ENCODE results near the gene PRR23E.

Gene PRR23E

GRCh38 chr3:127165694-127166485 lies 27.0 kb upstream of the PRR23E start:
- H3K9ac ChIP-seq (ENCODE audit: low read length), result no peak overlapping the region
- no peaks in the 10 kb centered on the region for H3K4me1 ChIP-seq (ENCODE audit: control insufficient read depth, insufficient read depth, low read length)
- H3K9me3 ChIP-seq (ENCODE audit: control insufficient read depth, low read length), result peaks cover 3% of the 10 kb centered on the region
- H3K36me3 ChIP-seq (ENCODE audit: control insufficient read depth, insufficient read depth, low read length, severe bottlenecking), result no peaks in the 10 kb centered on the region
- H3K27me3 ChIP-seq (replicated peaks; ENCODE audit: control insufficient read depth, insufficient read depth, low read length), result peaks cover 57% of the 10 kb centered on the region
- DNase-seq (ENCODE audit: low read depth), result no peak
- no peak overlapping the region for H3K4me3 ChIP-seq (ENCODE audit: low read length)

DNA sequence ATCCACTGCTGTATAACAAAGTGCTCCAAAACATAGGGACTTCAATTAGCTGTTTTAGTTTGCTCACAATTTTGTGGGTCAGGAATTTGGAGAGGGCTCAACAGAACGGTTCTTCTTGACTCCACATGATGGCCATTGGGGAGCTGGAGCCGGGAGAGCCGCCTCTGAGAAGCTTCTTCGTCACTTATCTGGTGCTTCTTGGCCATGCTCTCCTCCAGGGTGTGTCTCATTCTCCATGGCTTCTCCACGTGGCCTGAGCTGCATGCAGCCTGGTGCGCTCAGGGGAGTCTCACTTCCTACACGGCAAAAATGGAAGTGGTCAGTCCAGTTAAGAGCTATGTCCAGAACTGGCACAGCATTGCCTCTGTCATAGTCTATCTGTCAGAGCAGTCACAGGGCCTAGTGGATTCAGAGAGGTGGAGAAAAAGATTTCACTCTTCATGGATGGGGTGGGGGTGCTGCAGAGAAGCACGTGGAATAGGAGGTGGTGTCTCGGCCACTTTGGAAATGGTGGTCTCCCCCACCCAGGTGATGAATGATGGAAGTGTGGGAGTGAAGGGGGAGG lies 26.3 kb upstream of the PRR23E start:
- Histone ChIP-seq H3K9me3 (ENCODE audit: control insufficient read depth, low read length) (peaks cover 3% of the 10 kb centered on the region), H3K27me3 (replicated peaks; ENCODE audit: control insufficient read depth, insufficient read depth, low read length) (peaks cover 60% of the 10 kb centered on the region), H3K4me1 (ENCODE audit: control insufficient read depth, insufficient read depth, low read length) (no peaks in the 10 kb centered on the region), H3K9ac (ENCODE audit: low read length) (no peak overlapping the region), H3K36me3 (ENCODE audit: control insufficient read depth, insufficient read depth, low read length, severe bottlenecking) (no peaks in the 10 kb centered on the region), H3K4me3 (ENCODE audit: low read length) (no peak overlapping the region)
- no peak for DNase-seq (ENCODE audit: low read depth)

DNA sequence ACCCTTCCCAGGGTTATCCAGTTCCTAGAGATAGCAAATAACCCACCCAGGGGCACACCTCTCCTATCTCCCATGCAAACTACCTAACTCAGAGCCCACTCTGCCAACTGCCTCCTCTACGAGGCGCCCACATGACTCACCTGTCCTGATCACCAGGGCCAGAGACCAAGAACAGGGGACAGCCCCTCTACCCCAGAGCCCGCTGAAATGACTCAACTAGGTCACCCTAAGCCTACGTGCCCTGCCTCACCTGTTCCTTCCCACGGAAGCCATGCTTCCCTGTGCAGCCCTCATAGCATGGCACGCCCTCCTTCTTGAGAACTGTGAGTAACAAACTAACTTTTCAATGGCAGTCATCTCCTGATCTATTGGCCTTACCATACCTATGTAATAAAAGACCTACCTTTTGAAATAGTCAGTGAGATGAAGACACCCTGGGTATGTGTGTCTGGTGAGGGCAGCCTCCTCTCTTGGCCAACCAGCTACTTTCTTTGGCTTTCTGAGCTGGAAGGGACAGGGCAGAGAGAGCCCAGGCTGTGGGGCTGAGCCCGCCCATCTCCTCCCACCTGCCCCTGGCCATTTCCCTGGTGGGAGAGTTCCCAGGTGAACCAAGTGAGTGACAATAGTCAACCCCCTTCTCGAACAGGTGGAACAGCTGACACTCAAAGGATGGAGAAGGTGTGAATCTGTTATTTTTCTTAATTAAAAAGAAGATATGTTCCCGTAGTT lies 25.5 kb upstream of the PRR23E start:
- peaks cover 3% of the 10 kb centered on the region for H3K9me3 ChIP-seq (ENCODE audit: control insufficient read depth, low read length)
- no peak overlapping the region for H3K9ac ChIP-seq (ENCODE audit: low read length)
- no peaks in the 10 kb centered on the region for H3K4me1 ChIP-seq (ENCODE audit: control insufficient read depth, insufficient read depth, low read length)
- H3K36me3 ChIP-seq (ENCODE audit: control insufficient read depth, insufficient read depth, low read length, severe bottlenecking), result no peaks in the 10 kb centered on the region
- no peak for DNase-seq (ENCODE audit: low read depth)
- no peak overlapping the region for H3K4me3 ChIP-seq (ENCODE audit: low read length)
- peaks cover 62% of the 10 kb centered on the region for H3K27me3 ChIP-seq (replicated peaks; ENCODE audit: control insufficient read depth, insufficient read depth, low read length)

- Histone ChIP-seq H3K9me3 (ENCODE audit: control insufficient read depth, low read length) (peaks cover 3% of the 10 kb centered on the region), H3K9ac (ENCODE audit: low read length) (no peak overlapping the region), H3K36me3 (ENCODE audit: control insufficient read depth, insufficient read depth, low read length, severe bottlenecking) (no peaks in the 10 kb centered on the region), H3K4me1 (ENCODE audit: control insufficient read depth, insufficient read depth, low read length) (peaks cover 7% of the 10 kb centered on the region), H3K27me3 (replicated peaks; ENCODE audit: control insufficient read depth, insufficient read depth, low read length) (peaks cover 57% of the 10 kb centered on the region), H3K4me3 (ENCODE audit: low read length) (no peak overlapping the region)
- no peak for DNase-seq (ENCODE audit: low read depth)
Measured at GRCh38 chr3:127168271-127168670, 24.7 kb upstream of the PRR23E start.

DNA sequence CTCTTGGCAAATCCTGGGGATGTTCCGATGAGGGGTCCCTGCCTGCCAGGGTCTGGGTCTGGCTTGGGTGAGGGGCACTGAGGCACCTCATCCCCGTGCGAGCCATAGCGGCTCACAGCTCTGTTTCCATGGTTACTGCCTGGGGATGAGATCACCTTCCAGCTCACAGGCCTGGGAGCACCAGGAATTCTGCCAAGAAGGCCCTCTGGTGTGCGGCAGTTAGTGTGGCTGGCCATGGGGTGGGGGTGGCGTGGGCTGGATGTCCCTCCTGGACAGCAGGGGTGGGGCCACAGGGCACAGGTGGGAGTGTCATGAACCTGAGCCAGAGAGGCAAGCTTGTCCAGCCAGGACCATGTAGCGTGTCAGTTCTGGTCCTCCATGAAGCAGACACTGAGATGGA lies 22.1 kb upstream of the PRR23E start:
- Histone ChIP-seq H3K9ac (ENCODE audit: low read length) (no peak overlapping the region), H3K4me1 (ENCODE audit: control insufficient read depth, insufficient read depth, low read length) (peaks cover 8% of the 10 kb centered on the region), H3K4me3 (ENCODE audit: low read length) (no peak overlapping the region), H3K36me3 (ENCODE audit: control insufficient read depth, insufficient read depth, low read length, severe bottlenecking) (no peaks in the 10 kb centered on the region), H3K27me3 (replicated peaks; ENCODE audit: control insufficient read depth, insufficient read depth, low read length) (peaks cover 56% of the 10 kb centered on the region), H3K9me3 (ENCODE audit: control insufficient read depth, low read length) (peaks cover 3% of the 10 kb centered on the region)
- peak; percentile 49 for DNase-seq (ENCODE audit: low read depth)

GRCh38 chr3:127171320-127171719 lies 21.6 kb upstream of the PRR23E start:
- no peak for DNase-seq (ENCODE audit: low read depth)
- H3K4me1 ChIP-seq (ENCODE audit: control insufficient read depth, insufficient read depth, low read length), result peaks cover 8% of the 10 kb centered on the region
- H3K36me3 ChIP-seq (ENCODE audit: control insufficient read depth, insufficient read depth, low read length, severe bottlenecking), result no peaks in the 10 kb centered on the region

DNA sequence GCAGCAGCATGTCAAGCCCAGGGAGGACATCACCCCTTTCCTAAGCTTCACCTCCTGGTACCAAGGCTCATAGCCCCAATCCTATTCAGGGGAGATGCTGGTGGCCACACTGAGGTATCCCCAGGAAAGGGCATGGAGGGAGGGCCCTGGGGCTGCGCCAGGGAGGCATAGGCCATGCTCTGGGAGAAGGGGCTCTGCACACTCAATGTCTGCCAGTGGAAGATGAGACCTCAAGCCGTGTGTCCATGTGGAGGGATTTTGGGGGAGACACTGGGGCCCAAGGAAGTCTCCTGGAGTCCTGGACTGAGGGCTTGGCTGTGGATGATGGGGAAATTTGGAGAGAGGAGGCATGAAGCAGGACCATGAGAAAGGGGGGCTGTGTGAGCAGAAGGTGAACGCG lies 21.2 kb upstream of the PRR23E start:
- H3K36me3 ChIP-seq (ENCODE audit: control insufficient read depth, insufficient read depth, low read length, severe bottlenecking), result no peaks in the 10 kb centered on the region
- H3K4me1 ChIP-seq (ENCODE audit: control insufficient read depth, insufficient read depth, low read length), result peaks cover 8% of the 10 kb centered on the region

More at GRCh38 chr3:127171320-127171719, 21.6 kb upstream of the PRR23E start:
- Histone ChIP-seq H3K27me3 (replicated peaks; ENCODE audit: control insufficient read depth, insufficient read depth, low read length) (peaks cover 56% of the 10 kb centered on the region), H3K4me3 (ENCODE audit: low read length) (no peak overlapping the region), H3K9ac (ENCODE audit: low read length) (no peak overlapping the region), H3K9me3 (ENCODE audit: control insufficient read depth, low read length) (peaks cover 3% of the 10 kb centered on the region)

GRCh38 chr3:127172211-127172610 lies 20.7 kb upstream of the PRR23E start:
- no peaks in the 10 kb centered on the region for H3K36me3 ChIP-seq (ENCODE audit: control insufficient read depth, insufficient read depth, low read length, severe bottlenecking)
- H3K4me3 ChIP-seq (ENCODE audit: low read length), result no peak overlapping the region
- peaks cover 8% of the 10 kb centered on the region for H3K9me3 ChIP-seq (ENCODE audit: control insufficient read depth, low read length)
- H3K9ac ChIP-seq (ENCODE audit: low read length), result no peak overlapping the region
- H3K4me1 ChIP-seq (ENCODE audit: control insufficient read depth, insufficient read depth, low read length), result peaks cover 8% of the 10 kb centered on the region
- peaks cover 49% of the 10 kb centered on the region for H3K27me3 ChIP-seq (replicated peaks; ENCODE audit: control insufficient read depth, insufficient read depth, low read length)
- DNase-seq (ENCODE audit: low read depth), result no peak

More for the DNA sequence above, 21.2 kb upstream of the PRR23E start:
- no peak overlapping the region for H3K4me3 ChIP-seq (ENCODE audit: low read length)
- H3K27me3 ChIP-seq (replicated peaks; ENCODE audit: control insufficient read depth, insufficient read depth, low read length), result peaks cover 53% of the 10 kb centered on the region
- no peak overlapping the region for H3K9ac ChIP-seq (ENCODE audit: low read length)
- no peak for DNase-seq (ENCODE audit: low read depth)
- H3K9me3 ChIP-seq (ENCODE audit: control insufficient read depth, low read length), result peaks cover 3% of the 10 kb centered on the region

DNA sequence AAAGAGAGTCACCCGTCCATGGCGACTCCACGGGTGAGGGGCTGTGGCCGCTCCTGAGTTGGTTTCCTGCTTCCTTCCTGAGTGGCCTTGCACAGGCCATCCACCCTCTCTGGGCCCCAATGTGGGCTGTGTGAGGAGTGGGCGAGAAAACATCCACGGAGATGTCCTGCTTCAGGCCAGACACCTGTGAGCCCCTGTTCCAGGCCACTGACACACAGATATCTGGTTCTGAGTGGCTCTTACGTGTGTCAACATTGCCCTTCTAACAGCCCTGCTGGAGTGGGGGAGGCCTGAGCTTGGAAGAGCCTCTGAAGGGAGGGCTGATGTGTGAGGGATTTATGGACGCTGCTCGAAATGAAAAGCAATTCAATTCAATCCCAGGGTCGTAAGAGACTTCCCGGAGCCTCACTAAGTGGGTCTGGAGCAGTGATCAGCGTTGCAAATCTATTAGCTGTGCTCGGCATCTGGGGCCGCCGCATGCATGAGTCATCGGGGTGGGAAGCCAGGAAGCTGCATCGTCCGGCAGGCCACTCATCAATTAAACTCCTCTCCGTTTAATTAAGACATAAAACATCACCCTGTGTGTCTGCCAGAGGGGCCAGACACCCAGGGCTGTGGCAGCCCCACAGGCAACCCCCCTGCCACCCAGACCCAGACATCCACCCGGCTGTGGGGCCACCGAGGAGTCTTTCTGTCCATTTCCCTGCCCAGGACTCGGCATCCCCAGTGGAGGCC lies 20.0 kb upstream of the PRR23E start:
- peak; percentile 79 for DNase-seq (ENCODE audit: low read depth)
- H3K4me1 ChIP-seq (ENCODE audit: control insufficient read depth, insufficient read depth, low read length), result peaks cover 8% of the 10 kb centered on the region

DNA sequence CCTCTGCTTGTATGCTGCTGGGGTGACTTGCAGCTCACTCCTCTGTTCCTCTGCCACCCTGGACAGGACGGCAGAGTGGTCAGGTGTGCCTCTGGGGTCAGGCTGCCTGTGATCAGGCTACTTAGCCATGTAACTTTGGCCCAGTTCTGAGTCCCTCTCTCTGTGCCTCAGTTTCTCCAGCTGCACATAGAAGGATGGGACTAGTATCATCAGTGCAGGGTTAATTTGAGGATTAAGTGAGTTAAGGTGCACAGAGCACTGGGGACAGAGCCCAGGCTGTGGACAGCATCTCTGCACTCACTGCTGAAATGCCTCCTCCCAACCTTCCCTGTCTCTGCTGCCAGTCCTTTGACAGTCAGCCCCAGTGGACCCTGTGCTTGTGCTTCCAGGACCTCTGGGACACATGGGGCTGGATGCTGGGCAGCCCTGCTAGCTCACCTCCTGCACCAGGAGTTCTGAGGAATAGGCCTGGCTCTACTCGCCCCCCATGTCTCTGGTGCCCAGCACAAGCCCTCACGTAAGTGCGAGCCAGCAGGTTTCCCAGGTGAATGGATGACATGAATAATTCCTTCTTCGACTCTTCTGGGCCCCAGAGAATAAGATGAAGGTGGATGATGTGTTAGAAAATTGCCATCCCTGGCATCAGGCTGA lies 19.3 kb upstream of the PRR23E start:
- no peak for DNase-seq (ENCODE audit: low read depth)
- Histone ChIP-seq H3K9me3 (ENCODE audit: control insufficient read depth, low read length) (peaks cover 7% of the 10 kb centered on the region), H3K9ac (ENCODE audit: low read length) (no peak overlapping the region), H3K36me3 (ENCODE audit: control insufficient read depth, insufficient read depth, low read length, severe bottlenecking) (no peaks in the 10 kb centered on the region), H3K27me3 (replicated peaks; ENCODE audit: control insufficient read depth, insufficient read depth, low read length) (peaks cover 40% of the 10 kb centered on the region), H3K4me3 (ENCODE audit: low read length) (no peak overlapping the region), H3K4me1 (ENCODE audit: control insufficient read depth, insufficient read depth, low read length) (peaks cover 8% of the 10 kb centered on the region)

More for the DNA sequence above, 20.0 kb upstream of the PRR23E start:
- Histone ChIP-seq H3K9ac (ENCODE audit: low read length) (no peak overlapping the region), H3K36me3 (ENCODE audit: control insufficient read depth, insufficient read depth, low read length, severe bottlenecking) (no peaks in the 10 kb centered on the region), H3K27me3 (replicated peaks; ENCODE audit: control insufficient read depth, insufficient read depth, low read length) (peaks cover 42% of the 10 kb centered on the region), H3K9me3 (ENCODE audit: control insufficient read depth, low read length) (peaks cover 7% of the 10 kb centered on the region), H3K4me3 (ENCODE audit: low read length) (no peak overlapping the region)

Data from adipocyte (in vitro differentiated cells).